BE2C (cell line): ENCODE results near the gene MPDZ. TPM values are rescaled to one million over a fixed set of nuclear protein-coding genes. Genes with fewer than 3 reads are reported as not detected.

Source experiments
- DNase-seq: peaks from one replicate; pipeline ENCODE4 v3.0.0-alpha.2; 2020
- H3K27me3 ChIP-seq: fragments of 250-450 bp; sonication (Bioruptor Pico); 2 replicates; pipeline ENCODE4 v1.5.1; 2020; ENCODE audit warnings: mild to moderate bottlenecking
- H3K36me3 ChIP-seq: fragments of 250-450 bp; sonication (Bioruptor Pico); 2 replicates; pipeline ENCODE4 v1.5.1; 2020; ENCODE audit warnings: mild to moderate bottlenecking
- H3K4me1 ChIP-seq: fragments of 250-450 bp; sonication (Bioruptor Pico); 2 replicates; pipeline ENCODE4 v1.5.1; 2020
- H3K4me3 ChIP-seq: 2 replicates; pipeline ENCODE4 v1.5.1; 2011; ENCODE audit warnings: low read depth, low read length
- H3K9me3 ChIP-seq: fragments of 250-450 bp; sonication (Bioruptor Pico); 2 replicates; pipeline ENCODE4 v1.5.1; 2020
- polyA plus RNA-seq: library from polyadenylated mRNA; unstranded; fragments of >200 nt; gene quantifications from one replicate; pipeline ENCODE4 v1.2.1, GENCODE V29; 2012; ENCODE audit warnings: low read depth, missing spikeins; ENCODE audit not compliant: insufficient read length, insufficient read depth
- TF ChIP-seq, protein P1 (sequence below): IDR thresholded peaks from 2 replicates; pipeline ENCODE4 v1.5.1; 2012; ENCODE audit warnings: mild to moderate bottlenecking, low read depth, low read length

Gene MPDZ, protein sequence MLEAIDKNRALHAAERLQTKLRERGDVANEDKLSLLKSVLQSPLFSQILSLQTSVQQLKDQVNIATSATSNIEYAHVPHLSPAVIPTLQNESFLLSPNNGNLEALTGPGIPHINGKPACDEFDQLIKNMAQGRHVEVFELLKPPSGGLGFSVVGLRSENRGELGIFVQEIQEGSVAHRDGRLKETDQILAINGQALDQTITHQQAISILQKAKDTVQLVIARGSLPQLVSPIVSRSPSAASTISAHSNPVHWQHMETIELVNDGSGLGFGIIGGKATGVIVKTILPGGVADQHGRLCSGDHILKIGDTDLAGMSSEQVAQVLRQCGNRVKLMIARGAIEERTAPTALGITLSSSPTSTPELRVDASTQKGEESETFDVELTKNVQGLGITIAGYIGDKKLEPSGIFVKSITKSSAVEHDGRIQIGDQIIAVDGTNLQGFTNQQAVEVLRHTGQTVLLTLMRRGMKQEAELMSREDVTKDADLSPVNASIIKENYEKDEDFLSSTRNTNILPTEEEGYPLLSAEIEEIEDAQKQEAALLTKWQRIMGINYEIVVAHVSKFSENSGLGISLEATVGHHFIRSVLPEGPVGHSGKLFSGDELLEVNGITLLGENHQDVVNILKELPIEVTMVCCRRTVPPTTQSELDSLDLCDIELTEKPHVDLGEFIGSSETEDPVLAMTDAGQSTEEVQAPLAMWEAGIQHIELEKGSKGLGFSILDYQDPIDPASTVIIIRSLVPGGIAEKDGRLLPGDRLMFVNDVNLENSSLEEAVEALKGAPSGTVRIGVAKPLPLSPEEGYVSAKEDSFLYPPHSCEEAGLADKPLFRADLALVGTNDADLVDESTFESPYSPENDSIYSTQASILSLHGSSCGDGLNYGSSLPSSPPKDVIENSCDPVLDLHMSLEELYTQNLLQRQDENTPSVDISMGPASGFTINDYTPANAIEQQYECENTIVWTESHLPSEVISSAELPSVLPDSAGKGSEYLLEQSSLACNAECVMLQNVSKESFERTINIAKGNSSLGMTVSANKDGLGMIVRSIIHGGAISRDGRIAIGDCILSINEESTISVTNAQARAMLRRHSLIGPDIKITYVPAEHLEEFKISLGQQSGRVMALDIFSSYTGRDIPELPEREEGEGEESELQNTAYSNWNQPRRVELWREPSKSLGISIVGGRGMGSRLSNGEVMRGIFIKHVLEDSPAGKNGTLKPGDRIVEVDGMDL (N-terminal part only)
- polyA plus RNA-seq: 17.3 TPM

DNA sequence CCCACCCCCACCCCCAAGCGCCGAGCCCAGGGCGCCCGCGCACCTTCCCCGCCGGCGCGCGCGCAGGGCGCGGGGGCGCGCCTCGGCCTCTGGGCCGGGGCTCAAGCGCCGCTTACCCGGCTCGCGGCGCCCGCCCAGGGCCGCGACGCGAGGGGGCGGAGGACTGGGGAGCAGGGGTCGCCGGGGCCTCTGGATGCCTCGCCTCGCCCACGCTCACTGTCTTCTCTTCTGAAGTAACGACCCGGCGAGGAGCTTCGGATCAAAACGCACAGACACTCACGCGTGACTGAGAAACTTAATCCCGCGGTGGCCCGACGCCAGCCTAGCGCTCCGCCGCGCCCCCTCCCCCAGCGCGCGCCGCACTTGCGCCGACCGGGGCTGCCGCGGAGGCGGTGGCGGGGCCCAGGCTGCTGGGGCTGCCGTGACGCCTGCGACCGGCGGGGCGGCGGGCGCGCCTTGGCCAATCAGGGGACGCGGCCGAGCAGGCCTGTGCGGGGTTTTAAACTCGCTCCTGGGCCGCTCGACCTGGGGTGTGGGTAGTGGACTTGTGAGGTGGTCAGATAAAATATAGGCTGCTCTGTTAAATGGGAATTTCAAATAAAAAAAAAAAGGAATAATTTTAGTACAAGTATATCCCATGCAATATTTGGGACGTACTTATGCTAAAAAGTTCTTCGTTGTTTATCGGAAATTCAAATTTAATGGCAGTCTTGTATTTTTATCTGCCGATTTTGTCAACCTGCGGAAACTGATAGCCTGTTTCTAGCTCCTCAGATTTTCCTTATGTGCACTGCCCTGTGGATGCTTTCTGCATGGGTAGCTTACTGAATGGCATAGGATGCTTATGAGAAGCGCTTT, at the start of gene MPDZ:
Gene MPDZ (minus strand): TSS at position 409 of the 858 bp plus-strand sequence. CDS start 29,377 bp downstream, outside the sequence.
- H3K36me3 ChIP-seq: no peaks in the 10 kb centered on the region
- no peaks in the 10 kb centered on the region for H3K27me3 ChIP-seq
- DNase-seq: peak; percentile 83
- H3K4me3 ChIP-seq: peak within 1 kb of the TSS; percentile 91
- H3K4me1 ChIP-seq: peaks cover 5% of the 10 kb centered on the region
- H3K9me3 ChIP-seq: no peaks in the 10 kb centered on the region
- TF ChIP-seq, protein P1, sequence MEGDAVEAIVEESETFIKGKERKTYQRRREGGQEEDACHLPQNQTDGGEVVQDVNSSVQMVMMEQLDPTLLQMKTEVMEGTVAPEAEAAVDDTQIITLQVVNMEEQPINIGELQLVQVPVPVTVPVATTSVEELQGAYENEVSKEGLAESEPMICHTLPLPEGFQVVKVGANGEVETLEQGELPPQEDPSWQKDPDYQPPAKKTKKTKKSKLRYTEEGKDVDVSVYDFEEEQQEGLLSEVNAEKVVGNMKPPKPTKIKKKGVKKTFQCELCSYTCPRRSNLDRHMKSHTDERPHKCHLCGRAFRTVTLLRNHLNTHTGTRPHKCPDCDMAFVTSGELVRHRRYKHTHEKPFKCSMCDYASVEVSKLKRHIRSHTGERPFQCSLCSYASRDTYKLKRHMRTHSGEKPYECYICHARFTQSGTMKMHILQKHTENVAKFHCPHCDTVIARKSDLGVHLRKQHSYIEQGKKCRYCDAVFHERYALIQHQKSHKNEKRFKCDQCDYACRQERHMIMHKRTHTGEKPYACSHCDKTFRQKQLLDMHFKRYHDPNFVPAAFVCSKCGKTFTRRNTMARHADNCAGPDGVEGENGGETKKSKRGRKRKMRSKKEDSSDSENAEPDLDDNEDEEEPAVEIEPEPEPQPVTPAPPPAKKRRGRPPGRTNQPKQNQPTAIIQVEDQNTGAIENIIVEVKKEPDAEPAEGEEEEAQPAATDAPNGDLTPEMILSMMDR: no peak

DNA sequence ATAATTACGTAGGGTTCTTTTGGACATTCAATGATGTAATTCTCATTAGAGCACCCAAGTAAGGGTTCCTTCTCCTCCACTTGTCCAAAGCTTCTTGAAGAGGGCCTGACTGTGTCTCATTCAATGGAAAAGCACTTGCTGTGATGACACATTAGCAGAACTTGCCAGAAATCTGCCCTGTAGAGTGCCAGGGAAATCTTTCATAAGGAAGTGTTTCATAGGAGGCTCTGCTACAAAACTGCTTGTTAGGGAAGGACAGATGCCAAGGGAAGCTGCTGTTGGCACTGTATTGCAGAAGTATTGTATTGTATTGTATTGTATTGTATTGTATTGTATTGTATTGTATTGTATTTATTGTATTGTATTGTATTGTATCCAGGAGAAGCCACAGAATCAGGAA, 45.5 kb upstream of the MPDZ start:
- Histone ChIP-seq H3K4me3 (no peak overlapping the region), H3K9me3 (no peaks in the 10 kb centered on the region), H3K4me1 (0 out of 2 replicates have a peak, but pooled peaks cover 3% of the 10 kb centered on the region), H3K27me3 (no peaks in the 10 kb centered on the region), H3K36me3 (no peaks in the 10 kb centered on the region)
- TF ChIP-seq, protein P1: no peak
- DNase-seq: no peak

DNA sequence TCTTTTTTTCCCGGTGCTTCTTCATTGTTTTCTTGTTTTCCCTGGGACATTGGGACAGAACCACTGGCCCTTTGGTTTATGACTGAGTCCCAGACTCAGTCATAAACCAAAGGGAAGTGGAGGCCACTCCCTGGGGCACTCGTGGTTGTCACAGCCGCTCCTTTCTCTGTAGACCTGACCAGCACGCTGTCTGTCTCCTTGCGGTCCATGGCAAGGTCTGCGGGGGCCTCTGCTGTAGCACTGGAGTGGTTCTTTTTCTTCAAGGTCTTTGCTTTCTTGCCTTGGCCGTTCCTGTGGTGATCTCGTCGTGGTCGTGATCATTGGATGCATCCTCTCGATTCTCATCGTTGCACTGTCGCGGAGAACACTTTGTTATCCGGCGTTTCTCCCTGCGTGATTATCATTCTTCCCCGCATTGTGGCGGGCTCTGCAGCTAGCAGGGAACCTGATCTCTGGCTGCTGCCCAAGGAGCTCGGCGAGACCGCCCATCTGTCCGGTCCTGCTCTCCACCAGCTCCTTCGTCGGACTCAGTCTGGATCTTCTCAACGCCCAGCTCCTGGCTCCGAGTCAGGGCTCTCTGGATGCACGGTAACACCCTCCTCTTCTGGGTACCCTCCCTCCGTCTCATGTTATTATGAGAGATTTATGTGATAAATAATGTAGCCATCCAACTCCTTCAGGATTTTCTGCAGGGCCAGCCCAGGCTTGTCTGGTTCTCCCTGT, 43.5 kb upstream of the MPDZ start:
- H3K4me1 ChIP-seq: no peaks in the 10 kb centered on the region
- no peaks in the 10 kb centered on the region for H3K27me3 ChIP-seq
- TF ChIP-seq, protein P1: no peak
- DNase-seq: no peak
- H3K4me3 ChIP-seq: no peak overlapping the region
- no peaks in the 10 kb centered on the region for H3K36me3 ChIP-seq
- H3K9me3 ChIP-seq: no peaks in the 10 kb centered on the region

DNA sequence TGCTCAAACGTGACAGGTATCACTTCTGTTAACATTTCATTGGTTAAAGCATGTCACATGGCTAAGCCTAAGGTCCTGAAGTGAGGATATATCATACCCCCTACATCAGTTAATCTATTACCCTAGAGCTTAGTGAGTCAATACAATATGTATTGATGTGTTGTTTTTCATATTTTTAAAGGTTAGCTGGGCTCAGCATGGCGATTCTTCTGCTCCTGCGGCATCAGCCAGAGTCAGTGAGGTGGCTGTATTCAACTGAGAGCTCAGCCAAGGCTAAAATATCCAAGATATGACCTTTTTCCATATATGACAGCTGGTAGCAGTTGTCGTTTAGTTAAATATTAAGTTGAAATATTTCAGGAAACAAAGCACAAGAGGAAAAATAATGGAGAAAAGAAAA, 38.5 kb upstream of the MPDZ start:
- Histone ChIP-seq H3K4me1 (no peaks in the 10 kb centered on the region), H3K9me3 (no peaks in the 10 kb centered on the region), H3K4me3 (no peak overlapping the region), H3K36me3 (no peaks in the 10 kb centered on the region), H3K27me3 (no peaks in the 10 kb centered on the region)
- TF ChIP-seq, protein P1: no peak
- no peak for DNase-seq

DNA sequence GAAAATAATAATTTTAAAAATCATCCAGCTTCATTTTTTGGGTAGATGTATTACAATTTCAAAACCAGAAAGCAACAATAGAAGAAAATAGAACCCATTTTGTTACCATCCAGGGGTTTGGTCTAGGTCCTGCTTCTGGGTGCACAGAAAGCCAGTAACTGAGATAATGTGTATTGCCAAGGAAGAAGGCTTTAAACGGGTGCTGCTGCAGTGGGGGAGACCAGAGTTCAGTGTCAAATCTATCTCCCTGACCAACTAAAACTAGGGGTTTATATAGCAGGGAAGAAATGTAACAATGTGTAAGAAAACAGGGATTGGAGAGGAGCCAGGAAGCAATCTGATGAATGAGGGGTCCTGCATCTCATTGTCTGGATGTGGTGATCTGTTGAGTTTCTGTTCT, 17.5 kb upstream of the MPDZ start:
- no peak for DNase-seq
- TF ChIP-seq, protein P1: no peak
- Histone ChIP-seq H3K4me3 (no peak overlapping the region), H3K4me1 (no peaks in the 10 kb centered on the region), H3K27me3 (no peaks in the 10 kb centered on the region), H3K9me3 (0 out of 2 replicates have a peak, but pooled peaks cover 3% of the 10 kb centered on the region), H3K36me3 (no peaks in the 10 kb centered on the region)
